Measurements from ENCODE around the gene SLAMF7. TPM values are rescaled to one million over a fixed set of nuclear protein-coding genes. Genes with fewer than 3 reads are reported as not detected.

SLAMF7 gene
- total and polyA plus RNA-seq, 2 donors (not counting 1 experiment from before 2014, with no cell fraction given): 13.1 to 52.6 TPM

DNA sequence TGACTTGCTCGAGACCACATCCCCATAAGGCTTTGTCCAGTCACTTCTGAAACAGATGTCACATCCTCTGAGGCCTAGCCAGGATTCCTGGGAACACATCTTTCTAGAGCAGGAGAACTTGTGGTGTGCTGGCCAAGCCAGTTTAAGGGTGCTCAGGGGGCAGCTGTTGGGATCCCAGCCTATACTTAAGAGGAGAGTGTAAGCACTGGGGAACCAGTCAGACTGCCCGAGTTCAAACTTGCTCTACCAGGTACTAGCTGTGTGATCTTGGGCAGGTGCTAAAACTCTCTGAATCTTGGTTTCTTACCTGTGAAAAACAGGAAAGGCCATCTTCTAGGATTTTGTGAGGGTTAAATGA, 41.3 kb downstream of the SLAMF7 start:
- H3K9me3 ChIP-seq (ENCODE audit: control extremely low read depth in 1 of 3, control insufficient read depth in 2 of 3, insufficient read depth in 1 of 3, low read length in 2 of 3): no peaks in the 10 kb centered on the region
- H2AFZ ChIP-seq (ENCODE audit: insufficient read depth, low read depth, low read length, poor library complexity, severe bottlenecking): no peak overlapping the region
- H3K27me3 ChIP-seq (replicated peaks in 1 of 4; ENCODE audit: control extremely low read depth in 1 of 4, control insufficient read depth in 3 of 4, insufficient read depth in 4 of 4, low read length in 3 of 4): no peaks in the 10 kb centered on the region
- peaks cover 75% of the 10 kb centered on the region for H3K4me1 Mint-ChIP-seq
- peaks cover 38% of the 10 kb centered on the region for H3K79me2 ChIP-seq (ENCODE audit: control insufficient read depth, insufficient read depth, low read length)
- intact Hi-C loops (cut with micrococcal nuclease): no loop called here
- H3K4me3 Mint-ChIP-seq: no peak overlapping the region
- H3K27me3 Mint-ChIP-seq: no peaks in the 10 kb centered on the region
- no peak overlapping the region for H3K4me3 ChIP-seq (ENCODE audit: control extremely low read depth in 1 of 5, extremely low read depth in 1 of 5, insufficient read depth in 1 of 5, low read depth in 2 of 5, low read length in 4 of 5)
- DNase-seq: no peak
- CTCF ChIA-PET: interaction anchor here (0.9 to 11.2 kb wide), 22 partner anchors 10 to 172 kb away, joined by 3 to 150 read pairs (median 4); partner anchors contain the start of genes ITLN2, LY9 and SLAMF7
- no peak overlapping the region for H3K27ac ChIP-seq (ENCODE audit: low read length in 2 of 2)
- H3K27ac Mint-ChIP-seq: peak overlapping the region; percentile 68
- no peaks in the 10 kb centered on the region for H3K9me3 Mint-ChIP-seq (ENCODE audit: insufficient read depth)
- no peak overlapping the region for H3K4me2 ChIP-seq (replicated peaks; ENCODE audit: low read depth, low read length, poor library complexity, severe bottlenecking)
- H3K9ac ChIP-seq (ENCODE audit: low read length): no peak overlapping the region
- H3K4me1 ChIP-seq (ENCODE audit: control insufficient read depth in 2 of 2, insufficient read depth in 2 of 2, low read length in 2 of 2): peaks cover 43 to 58% of the 10 kb centered on the region in 2 donors
- ATAC-seq (ENCODE audit: low read depth): no peak
- TF ChIP-seq, protein P1, sequence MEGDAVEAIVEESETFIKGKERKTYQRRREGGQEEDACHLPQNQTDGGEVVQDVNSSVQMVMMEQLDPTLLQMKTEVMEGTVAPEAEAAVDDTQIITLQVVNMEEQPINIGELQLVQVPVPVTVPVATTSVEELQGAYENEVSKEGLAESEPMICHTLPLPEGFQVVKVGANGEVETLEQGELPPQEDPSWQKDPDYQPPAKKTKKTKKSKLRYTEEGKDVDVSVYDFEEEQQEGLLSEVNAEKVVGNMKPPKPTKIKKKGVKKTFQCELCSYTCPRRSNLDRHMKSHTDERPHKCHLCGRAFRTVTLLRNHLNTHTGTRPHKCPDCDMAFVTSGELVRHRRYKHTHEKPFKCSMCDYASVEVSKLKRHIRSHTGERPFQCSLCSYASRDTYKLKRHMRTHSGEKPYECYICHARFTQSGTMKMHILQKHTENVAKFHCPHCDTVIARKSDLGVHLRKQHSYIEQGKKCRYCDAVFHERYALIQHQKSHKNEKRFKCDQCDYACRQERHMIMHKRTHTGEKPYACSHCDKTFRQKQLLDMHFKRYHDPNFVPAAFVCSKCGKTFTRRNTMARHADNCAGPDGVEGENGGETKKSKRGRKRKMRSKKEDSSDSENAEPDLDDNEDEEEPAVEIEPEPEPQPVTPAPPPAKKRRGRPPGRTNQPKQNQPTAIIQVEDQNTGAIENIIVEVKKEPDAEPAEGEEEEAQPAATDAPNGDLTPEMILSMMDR (IDR thresholded peaks at IDR 0.05): peak; percentile 21
- TF ChIP-seq EZH2 (IDR thresholded peaks at IDR 0.05; ENCODE audit: borderline replicate concordance, insufficient read depth, low read depth, low read length, poor library complexity, severe bottlenecking): no peak
- 96% methylated on average over 2 of the region's 2 CpGs for WGBS (ENCODE audit: insufficient coverage)
- POLR2A ChIA-PET: interaction anchor here (0.9 to 1.0 kb wide), 2 partner anchors 12 to 16 kb away, joined by 3 read pairs; partner anchors contain the start of gene LY9
- H3K36me3 ChIP-seq (replicated peaks in 1 of 2; ENCODE audit: control extremely low read depth in 1 of 2, control insufficient read depth in 1 of 2, extremely low read depth in 1 of 2, insufficient read depth in 2 of 2, low read length in 1 of 2): no peaks in the 10 kb centered on the region
- H4K20me1 ChIP-seq (ENCODE audit: control insufficient read depth, insufficient read depth, low read length, poor library complexity, severe bottlenecking): no peaks in the 10 kb centered on the region

DNA sequence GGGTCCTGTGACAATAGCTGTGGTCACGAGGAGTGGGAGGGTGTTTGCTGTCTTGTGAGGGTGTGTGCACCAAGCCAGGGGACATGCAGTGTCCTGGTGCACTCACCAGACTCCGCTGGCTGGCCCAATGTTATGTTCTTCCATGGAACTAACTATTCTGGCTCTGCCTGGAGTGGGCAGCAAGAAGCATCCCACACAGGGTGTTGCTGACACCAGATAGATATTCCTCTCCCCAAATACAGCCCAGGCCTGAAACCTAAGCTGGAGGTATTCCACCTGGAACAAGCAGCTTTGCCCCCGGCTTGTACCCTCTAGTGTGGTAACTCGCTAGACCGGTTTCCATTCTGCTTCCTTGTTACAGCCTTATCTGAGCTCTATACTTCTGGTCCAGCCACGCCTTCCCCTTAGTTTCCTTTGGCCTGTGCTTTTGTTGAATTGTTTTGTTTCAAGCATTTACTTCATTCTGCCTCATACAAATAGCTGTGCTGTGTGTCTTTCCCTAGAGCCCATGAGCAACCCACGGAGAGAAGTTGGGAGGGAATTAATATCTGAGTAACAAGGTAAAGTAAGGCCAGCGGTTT, 42.2 kb downstream of the SLAMF7 start:
- ATAC-seq (ENCODE audit: low read depth): no peak
- H3K4me1 Mint-ChIP-seq: peaks cover 66% of the 10 kb centered on the region
- H4K20me1 ChIP-seq (ENCODE audit: control insufficient read depth, insufficient read depth, low read length, poor library complexity, severe bottlenecking): no peaks in the 10 kb centered on the region
- WGBS (ENCODE audit: insufficient coverage): 93% methylated on average over 7 of the region's 8 CpGs
- peak overlapping the region; percentile 85 to 93 for H3K27ac ChIP-seq (ENCODE audit: low read length in 2 of 2)
- H3K9me3 Mint-ChIP-seq (ENCODE audit: insufficient read depth): no peaks in the 10 kb centered on the region
- H3K79me2 ChIP-seq (ENCODE audit: control insufficient read depth, insufficient read depth, low read length): peaks cover 29% of the 10 kb centered on the region
- intact Hi-C loops (cut with micrococcal nuclease): no loop called here
- no peaks in the 10 kb centered on the region for H3K36me3 ChIP-seq (replicated peaks in 1 of 2; ENCODE audit: control extremely low read depth in 1 of 2, control insufficient read depth in 1 of 2, extremely low read depth in 1 of 2, insufficient read depth in 2 of 2, low read length in 1 of 2)
- TF ChIP-seq, protein P1 (IDR thresholded peaks at IDR 0.05): no peak
- no peak for TF ChIP-seq EZH2 (IDR thresholded peaks at IDR 0.05; ENCODE audit: borderline replicate concordance, insufficient read depth, low read depth, low read length, poor library complexity, severe bottlenecking)
- CTCF ChIA-PET: interaction anchor here (0.7 to 11.2 kb wide), 24 partner anchors 9 to 196 kb away, joined by 3 to 150 read pairs (median 4); partner anchors contain the start of genes ITLN2 and LY9
- no peaks in the 10 kb centered on the region for H3K27me3 Mint-ChIP-seq
- H3K27me3 ChIP-seq (replicated peaks in 1 of 4; ENCODE audit: control extremely low read depth in 1 of 4, control insufficient read depth in 3 of 4, insufficient read depth in 4 of 4, low read length in 3 of 4): no peaks in the 10 kb centered on the region
- no peak overlapping the region for H2AFZ ChIP-seq (ENCODE audit: insufficient read depth, low read depth, low read length, poor library complexity, severe bottlenecking)
- H3K27ac Mint-ChIP-seq: peak overlapping the region; percentile 88
- H3K4me3 ChIP-seq (ENCODE audit: control extremely low read depth in 1 of 5, extremely low read depth in 1 of 5, insufficient read depth in 1 of 5, low read depth in 2 of 5, low read length in 4 of 5): no peak overlapping the region
- DNase-seq: no peak
- peak overlapping the region; percentile 68 for H3K4me2 ChIP-seq (replicated peaks; ENCODE audit: low read depth, low read length, poor library complexity, severe bottlenecking)
- POLR2A ChIA-PET: interaction anchor here (0.5 to 1.9 kb wide), 7 partner anchors 9 to 295 kb away, joined by 3 to 24 read pairs (median 7); partner anchors contain the start of gene LY9
- no peaks in the 10 kb centered on the region for H3K9me3 ChIP-seq (ENCODE audit: control extremely low read depth in 1 of 3, control insufficient read depth in 2 of 3, insufficient read depth in 1 of 3, low read length in 2 of 3)
- H3K9ac ChIP-seq (ENCODE audit: low read length): peak overlapping the region; percentile 36
- H3K4me3 Mint-ChIP-seq: peak overlapping the region; percentile 62
- H3K4me1 ChIP-seq (ENCODE audit: control insufficient read depth in 2 of 2, insufficient read depth in 2 of 2, low read length in 2 of 2): peaks cover 34 to 49% of the 10 kb centered on the region in 2 donors

All from B cell (primary cell).